ENCODE results near the gene ITPK1. TPM values are rescaled to one million over a fixed set of nuclear protein-coding genes. Genes with fewer than 3 reads are reported as not detected.

ITPK1 gene
- total and polyA plus RNA-seq, 2 experiments from 2014 or later, result 35.9 to 101 TPM

DNA sequence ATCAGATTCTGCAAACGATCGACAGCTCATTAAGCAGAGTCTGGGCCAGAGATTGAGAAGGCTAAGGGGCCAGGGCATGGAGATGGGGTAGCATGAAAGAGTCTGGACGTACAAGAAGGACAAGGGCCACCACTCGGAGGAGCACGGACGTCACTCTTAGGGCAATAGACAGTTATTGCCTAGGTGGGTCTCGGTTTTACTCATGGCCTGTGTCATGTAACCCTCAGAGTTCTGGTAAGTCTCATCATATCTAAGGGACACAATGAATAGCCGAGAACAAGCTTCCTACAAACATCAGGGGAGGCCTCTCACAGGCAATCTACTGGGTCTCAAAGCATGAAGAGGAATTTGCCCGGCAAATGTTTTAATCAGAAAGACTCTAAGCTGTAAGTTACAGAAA lies 30.4 kb upstream of the ITPK1 start (continued):
- TF ChIP-seq, protein P1, sequence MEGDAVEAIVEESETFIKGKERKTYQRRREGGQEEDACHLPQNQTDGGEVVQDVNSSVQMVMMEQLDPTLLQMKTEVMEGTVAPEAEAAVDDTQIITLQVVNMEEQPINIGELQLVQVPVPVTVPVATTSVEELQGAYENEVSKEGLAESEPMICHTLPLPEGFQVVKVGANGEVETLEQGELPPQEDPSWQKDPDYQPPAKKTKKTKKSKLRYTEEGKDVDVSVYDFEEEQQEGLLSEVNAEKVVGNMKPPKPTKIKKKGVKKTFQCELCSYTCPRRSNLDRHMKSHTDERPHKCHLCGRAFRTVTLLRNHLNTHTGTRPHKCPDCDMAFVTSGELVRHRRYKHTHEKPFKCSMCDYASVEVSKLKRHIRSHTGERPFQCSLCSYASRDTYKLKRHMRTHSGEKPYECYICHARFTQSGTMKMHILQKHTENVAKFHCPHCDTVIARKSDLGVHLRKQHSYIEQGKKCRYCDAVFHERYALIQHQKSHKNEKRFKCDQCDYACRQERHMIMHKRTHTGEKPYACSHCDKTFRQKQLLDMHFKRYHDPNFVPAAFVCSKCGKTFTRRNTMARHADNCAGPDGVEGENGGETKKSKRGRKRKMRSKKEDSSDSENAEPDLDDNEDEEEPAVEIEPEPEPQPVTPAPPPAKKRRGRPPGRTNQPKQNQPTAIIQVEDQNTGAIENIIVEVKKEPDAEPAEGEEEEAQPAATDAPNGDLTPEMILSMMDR (conservative IDR thresholded peaks at IDR 0.05; ENCODE audit: low read depth in 2 of 2), result no peak
- TF ChIP-seq JUNB (IDR thresholded peaks at IDR 0.05; ENCODE audit: unreplicated experiment) (no peak), EZH2 (IDR thresholded peaks at IDR 0.05; ENCODE audit: low read depth, unreplicated experiment) (no peak), NANOG (IDR thresholded peaks at IDR 0.05; ENCODE audit: borderline replicate concordance) (no peak)

DNA sequence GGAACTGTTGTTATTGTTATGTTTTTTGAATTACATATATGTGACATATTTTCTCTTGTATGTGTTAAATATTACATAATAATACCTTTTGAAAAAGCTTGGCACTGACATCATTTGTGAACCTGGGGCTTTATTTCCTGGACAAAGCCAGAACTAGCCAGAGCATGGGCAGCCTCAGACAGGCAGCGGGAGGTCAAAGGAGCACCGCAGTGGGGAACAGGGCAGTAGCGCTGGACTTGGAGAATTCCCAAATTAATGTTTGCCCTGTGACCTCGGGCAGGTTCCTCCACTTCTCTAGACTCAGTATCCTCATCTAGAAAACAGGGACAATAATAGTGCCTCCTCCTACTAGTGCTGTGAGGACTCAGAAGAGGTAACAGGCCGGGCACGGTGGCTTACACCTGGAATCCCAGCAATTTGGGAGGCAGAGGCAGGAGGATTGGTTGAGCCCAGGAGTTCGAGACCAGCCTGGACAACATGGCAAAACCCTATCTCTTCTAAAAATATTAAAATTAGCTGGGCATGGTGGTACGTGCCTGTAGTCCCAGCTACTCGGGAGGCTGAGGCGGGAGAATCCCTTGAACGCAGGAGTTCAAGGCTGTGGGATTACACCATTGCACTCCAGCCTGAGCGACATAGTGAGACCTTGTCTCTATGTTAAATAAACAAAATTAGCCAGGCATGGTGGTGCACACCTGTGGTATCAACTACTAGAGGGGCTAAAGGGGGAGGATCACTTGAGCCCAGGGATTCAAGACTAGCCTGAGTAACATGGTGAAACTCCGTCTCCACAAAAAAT lies 27.3 kb upstream of the ITPK1 start:
- H3K36me3 ChIP-seq (ENCODE audit: insufficient read depth), result no peaks in the 10 kb centered on the region
- Mint-ChIP-seq H3K4me3 (no peak overlapping the region), H3K4me1 (peaks cover 3% of the 10 kb centered on the region; the same call in 2 of the 3 replicates), H3K9me3 (no peaks in the 10 kb centered on the region), H3K27ac (no peak overlapping the region), H3K27me3 (ENCODE audit: insufficient read depth, low read depth, poor library complexity) (peaks cover 2% of the 10 kb centered on the region), H3K36me3 (ENCODE audit: low read depth) (no peaks in the 10 kb centered on the region)
- no peaks in the 10 kb centered on the region for H3F3A ChIP-seq (replicated peaks; ENCODE audit: low read depth)
- no peaks in the 10 kb centered on the region for H3K27me3 ChIP-seq (ENCODE audit: insufficient read depth)
- H3K27ac ChIP-seq (ENCODE audit: low read depth), result no peak overlapping the region
- no peaks in the 10 kb centered on the region for H3K79me2 ChIP-seq (replicated peaks; ENCODE audit: insufficient read depth)
- no peaks in the 10 kb centered on the region for H3K4me1 ChIP-seq (ENCODE audit: insufficient read depth)
- no peaks in the 10 kb centered on the region for H3K9me2 ChIP-seq (ENCODE audit: insufficient read depth)
- ATAC-seq (no peak), DNase-seq (ENCODE audit: low spot score) (no peak)
- H3K4me2 ChIP-seq, result no peak overlapping the region
- no peak overlapping the region for H2AFZ ChIP-seq
- no peak overlapping the region for H3K4me3 ChIP-seq
- H4K20me1 ChIP-seq (replicated peaks; ENCODE audit: insufficient read depth), result no peaks in the 10 kb centered on the region
- TF ChIP-seq ZNF114 (CRISPR knock-in tag; IDR thresholded peaks at IDR 0.05), result no peak
- no peak for TF ChIP-seq NANOG (IDR thresholded peaks at IDR 0.05; ENCODE audit: borderline replicate concordance)
- TF ChIP-seq, protein P2, sequence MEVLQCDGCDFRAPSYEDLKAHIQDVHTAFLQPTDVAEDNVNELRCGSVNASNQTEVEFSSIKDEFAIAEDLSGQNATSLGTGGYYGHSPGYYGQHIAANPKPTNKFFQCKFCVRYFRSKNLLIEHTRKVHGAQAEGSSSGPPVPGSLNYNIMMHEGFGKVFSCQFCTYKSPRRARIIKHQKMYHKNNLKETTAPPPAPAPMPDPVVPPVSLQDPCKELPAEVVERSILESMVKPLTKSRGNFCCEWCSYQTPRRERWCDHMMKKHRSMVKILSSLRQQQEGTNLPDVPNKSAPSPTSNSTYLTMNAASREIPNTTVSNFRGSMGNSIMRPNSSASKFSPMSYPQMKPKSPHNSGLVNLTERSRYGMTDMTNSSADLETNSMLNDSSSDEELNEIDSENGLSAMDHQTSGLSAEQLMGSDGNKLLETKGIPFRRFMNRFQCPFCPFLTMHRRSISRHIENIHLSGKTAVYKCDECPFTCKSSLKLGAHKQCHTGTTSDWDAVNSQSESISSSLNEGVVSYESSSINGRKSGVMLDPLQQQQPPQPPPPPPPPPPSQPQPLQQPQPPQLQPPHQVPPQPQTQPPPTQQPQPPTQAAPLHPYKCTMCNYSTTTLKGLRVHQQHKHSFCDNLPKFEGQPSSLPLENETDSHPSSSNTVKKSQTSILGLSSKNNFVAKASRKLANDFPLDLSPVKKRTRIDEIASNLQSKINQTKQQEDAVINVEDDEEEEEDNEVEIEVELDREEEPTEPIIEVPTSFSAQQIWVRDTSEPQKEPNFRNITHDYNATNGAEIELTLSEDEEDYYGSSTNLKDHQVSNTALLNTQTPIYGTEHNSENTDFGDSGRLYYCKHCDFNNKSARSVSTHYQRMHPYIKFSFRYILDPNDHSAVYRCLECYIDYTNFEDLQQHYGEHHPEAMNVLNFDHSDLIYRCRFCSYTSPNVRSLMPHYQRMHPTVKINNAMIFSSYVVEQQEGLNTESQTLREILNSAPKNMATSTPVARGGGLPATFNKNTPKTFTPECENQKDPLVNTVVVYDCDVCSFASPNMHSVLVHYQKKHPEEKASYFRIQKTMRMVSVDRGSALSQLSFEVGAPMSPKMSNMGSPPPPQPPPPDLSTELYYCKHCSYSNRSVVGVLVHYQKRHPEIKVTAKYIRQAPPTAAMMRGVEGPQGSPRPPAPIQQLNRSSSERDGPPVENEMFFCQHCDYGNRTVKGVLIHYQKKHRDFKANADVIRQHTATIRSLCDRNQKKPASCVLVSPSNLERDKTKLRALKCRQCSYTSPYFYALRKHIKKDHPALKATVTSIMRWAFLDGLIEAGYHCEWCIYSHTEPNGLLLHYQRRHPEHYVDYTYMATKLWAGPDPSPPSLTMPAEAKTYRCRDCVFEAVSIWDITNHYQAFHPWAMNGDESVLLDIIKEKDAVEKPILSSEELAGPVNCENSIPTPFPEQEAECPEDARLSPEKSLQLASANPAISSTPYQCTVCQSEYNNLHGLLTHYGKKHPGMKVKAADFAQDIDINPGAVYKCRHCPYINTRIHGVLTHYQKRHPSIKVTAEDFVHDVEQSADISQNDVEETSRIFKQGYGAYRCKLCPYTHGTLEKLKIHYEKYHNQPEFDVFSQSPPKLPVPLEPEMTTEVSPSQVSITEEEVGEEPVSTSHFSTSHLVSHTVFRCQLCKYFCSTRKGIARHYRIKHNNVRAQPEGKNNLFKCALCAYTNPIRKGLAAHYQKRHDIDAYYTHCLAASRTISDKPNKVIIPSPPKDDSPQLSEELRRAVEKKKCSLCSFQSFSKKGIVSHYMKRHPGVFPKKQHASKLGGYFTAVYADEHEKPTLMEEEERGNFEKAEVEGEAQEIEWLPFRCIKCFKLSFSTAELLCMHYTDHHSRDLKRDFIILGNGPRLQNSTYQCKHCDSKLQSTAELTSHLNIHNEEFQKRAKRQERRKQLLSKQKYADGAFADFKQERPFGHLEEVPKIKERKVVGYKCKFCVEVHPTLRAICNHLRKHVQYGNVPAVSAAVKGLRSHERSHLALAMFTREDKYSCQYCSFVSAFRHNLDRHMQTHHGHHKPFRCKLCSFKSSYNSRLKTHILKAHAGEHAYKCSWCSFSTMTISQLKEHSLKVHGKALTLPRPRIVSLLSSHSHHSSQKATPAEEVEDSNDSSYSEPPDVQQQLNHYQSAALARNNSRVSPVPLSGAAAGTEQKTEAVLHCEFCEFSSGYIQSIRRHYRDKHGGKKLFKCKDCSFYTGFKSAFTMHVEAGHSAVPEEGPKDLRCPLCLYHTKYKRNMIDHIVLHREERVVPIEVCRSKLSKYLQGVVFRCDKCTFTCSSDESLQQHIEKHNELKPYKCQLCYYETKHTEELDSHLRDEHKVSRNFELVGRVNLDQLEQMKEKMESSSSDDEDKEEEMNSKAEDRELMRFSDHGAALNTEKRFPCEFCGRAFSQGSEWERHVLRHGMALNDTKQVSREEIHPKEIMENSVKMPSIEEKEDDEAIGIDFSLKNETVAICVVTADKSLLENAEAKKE (CRISPR knock-in tag; IDR thresholded peaks at IDR 0.05), result no peak
- no peak for TF ChIP-seq EZH2phosphoT487 (IDR thresholded peaks at IDR 0.05; ENCODE audit: unreplicated experiment)
- no peak for TF ChIP-seq POLR2AphosphoS5 (IDR thresholded peaks at IDR 0.05; ENCODE audit: low read depth)
- no peak for TF ChIP-seq JUNB (IDR thresholded peaks at IDR 0.05; ENCODE audit: unreplicated experiment)
- TF ChIP-seq, protein P1 (conservative IDR thresholded peaks at IDR 0.05; ENCODE audit: low read depth in 2 of 2), result no peak
- TF ChIP-seq CREB1 (CRISPR knock-in tag; IDR thresholded peaks at IDR 0.05; ENCODE audit: low read depth), result no peak
- TF ChIP-seq, protein P3, sequence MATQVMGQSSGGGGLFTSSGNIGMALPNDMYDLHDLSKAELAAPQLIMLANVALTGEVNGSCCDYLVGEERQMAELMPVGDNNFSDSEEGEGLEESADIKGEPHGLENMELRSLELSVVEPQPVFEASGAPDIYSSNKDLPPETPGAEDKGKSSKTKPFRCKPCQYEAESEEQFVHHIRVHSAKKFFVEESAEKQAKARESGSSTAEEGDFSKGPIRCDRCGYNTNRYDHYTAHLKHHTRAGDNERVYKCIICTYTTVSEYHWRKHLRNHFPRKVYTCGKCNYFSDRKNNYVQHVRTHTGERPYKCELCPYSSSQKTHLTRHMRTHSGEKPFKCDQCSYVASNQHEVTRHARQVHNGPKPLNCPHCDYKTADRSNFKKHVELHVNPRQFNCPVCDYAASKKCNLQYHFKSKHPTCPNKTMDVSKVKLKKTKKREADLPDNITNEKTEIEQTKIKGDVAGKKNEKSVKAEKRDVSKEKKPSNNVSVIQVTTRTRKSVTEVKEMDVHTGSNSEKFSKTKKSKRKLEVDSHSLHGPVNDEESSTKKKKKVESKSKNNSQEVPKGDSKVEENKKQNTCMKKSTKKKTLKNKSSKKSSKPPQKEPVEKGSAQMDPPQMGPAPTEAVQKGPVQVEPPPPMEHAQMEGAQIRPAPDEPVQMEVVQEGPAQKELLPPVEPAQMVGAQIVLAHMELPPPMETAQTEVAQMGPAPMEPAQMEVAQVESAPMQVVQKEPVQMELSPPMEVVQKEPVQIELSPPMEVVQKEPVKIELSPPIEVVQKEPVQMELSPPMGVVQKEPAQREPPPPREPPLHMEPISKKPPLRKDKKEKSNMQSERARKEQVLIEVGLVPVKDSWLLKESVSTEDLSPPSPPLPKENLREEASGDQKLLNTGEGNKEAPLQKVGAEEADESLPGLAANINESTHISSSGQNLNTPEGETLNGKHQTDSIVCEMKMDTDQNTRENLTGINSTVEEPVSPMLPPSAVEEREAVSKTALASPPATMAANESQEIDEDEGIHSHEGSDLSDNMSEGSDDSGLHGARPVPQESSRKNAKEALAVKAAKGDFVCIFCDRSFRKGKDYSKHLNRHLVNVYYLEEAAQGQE (IDR thresholded peaks at IDR 0.05; ENCODE audit: unreplicated experiment), result no peak

Data from GM23338 (cell line).